Measurements from ENCODE around the gene GABRR2.

The GABRR2 gene

GRCh38 chr6:89298680-89299465, 16.2 kb downstream of the GABRR2 start (continued):
- no peak for TF ChIP-seq ZNF280D (tag by site-specific recombination; IDR thresholded peaks at IDR 0.05)
- no peak for TF ChIP-seq ZNF19 (tag by site-specific recombination; IDR thresholded peaks at IDR 0.05; ENCODE audit: low read depth)
- no peak for TF ChIP-seq GFI1B (tag by site-specific recombination; IDR thresholded peaks at IDR 0.05)
- no peak for TF ChIP-seq ZNF843 (tag by site-specific recombination; IDR thresholded peaks at IDR 0.05)
- TF ChIP-seq ZNF114 (tag by site-specific recombination; IDR thresholded peaks at IDR 0.05): no peak
- no peak for TF ChIP-seq HOXA7 (CRISPR knock-in tag; IDR thresholded peaks at IDR 0.05; ENCODE audit: borderline replicate concordance)
- no peak for TF ChIP-seq FEZF1 (tag by site-specific recombination; IDR thresholded peaks at IDR 0.05)
- no peak; the same call in 1 of the 2 replicates for TF ChIP-seq ZXDB (tag by site-specific recombination; IDR thresholded peaks at IDR 0.05)
- TF ChIP-seq ZNF488 (tag by site-specific recombination; IDR thresholded peaks at IDR 0.05): no peak
- no peak for TF ChIP-seq ZFP37 (tag by site-specific recombination; IDR thresholded peaks at IDR 0.05)
- TF ChIP-seq ZNF423 (tag by site-specific recombination; IDR thresholded peaks at IDR 0.05): no peak
- peak; percentile 95 for TF ChIP-seq KLF1 (tag by site-specific recombination; IDR thresholded peaks at IDR 0.05)
- TF ChIP-seq SP7 (tag by site-specific recombination; IDR thresholded peaks at IDR 0.05): peak; percentile 6; the same call in 1 of the 2 replicates
- no peak for TF ChIP-seq ZNF555 (tag by site-specific recombination; conservative IDR thresholded peaks at IDR 0.05)
- TF ChIP-seq IKZF3 (tag by site-specific recombination; IDR thresholded peaks at IDR 0.05): 0 out of 2 replicates have a peak, but pooled peaks have one; percentile 15
- TF ChIP-seq ZNF140 (tag by site-specific recombination; IDR thresholded peaks at IDR 0.05): no peak
- TF ChIP-seq EGR2 (tag by site-specific recombination; IDR thresholded peaks at IDR 0.05; ENCODE audit: low read depth): no peak
- TF ChIP-seq BCL11B (tag by site-specific recombination; IDR thresholded peaks at IDR 0.05; ENCODE audit: low read depth): no peak
- no peak for TF ChIP-seq ZNF747 (tag by site-specific recombination; IDR thresholded peaks at IDR 0.05)
- TF ChIP-seq ZSCAN30 (tag by site-specific recombination; IDR thresholded peaks at IDR 0.05): no peak
- TF ChIP-seq ZNF501 (tag by site-specific recombination; IDR thresholded peaks at IDR 0.05): no peak
- TF ChIP-seq ZNF354C (tag by site-specific recombination; IDR thresholded peaks at IDR 0.05; ENCODE audit: borderline replicate concordance, low read depth): no peak
- no peak for TF ChIP-seq ZNF670 (tag by site-specific recombination; IDR thresholded peaks at IDR 0.05; ENCODE audit: low read depth)
- peak; percentile 53; the same call in 1 of the 2 replicates for TF ChIP-seq MYNN (tag by site-specific recombination; IDR thresholded peaks at IDR 0.05; ENCODE audit: borderline replicate concordance)
- TF ChIP-seq SCRT1 (tag by site-specific recombination; IDR thresholded peaks at IDR 0.05; ENCODE audit: borderline replicate concordance): no peak
- TF ChIP-seq ZNF362 (tag by site-specific recombination; IDR thresholded peaks at IDR 0.05): no peak
- no peak for TF ChIP-seq ZNF560 (tag by site-specific recombination; IDR thresholded peaks at IDR 0.05; ENCODE audit: borderline replicate concordance)
- no peak for TF ChIP-seq ZNF239 (tag by site-specific recombination; IDR thresholded peaks at IDR 0.05)
- no peak for TF ChIP-seq ZNF341 (tag by site-specific recombination; IDR thresholded peaks at IDR 0.05; ENCODE audit: low read depth)
- TF ChIP-seq ZNF513 (tag by site-specific recombination; IDR thresholded peaks at IDR 0.05): no peak
- TF ChIP-seq ZNF202 (tag by site-specific recombination; IDR thresholded peaks at IDR 0.05; ENCODE audit: borderline replicate concordance): no peak
